Suprapubic skin (tissue), 4 donors: ENCODE measurements around the gene SYT6.

Experiments used
- EP300 ChIP-seq: sonication (generic); formaldehyde crosslinking; IDR thresholded peaks from one replicate; pipeline ENCODE4 v1.6.1; 2017; ENCODE audit warnings: antibody characterized with exemption
- POLR2A ChIP-seq, 2 donors: fragments of 450-650 bp; IDR thresholded peaks; one replicate each; pipeline ENCODE4 v1.6.1; 2017; ENCODE audit warnings: antibody characterized with exemption in 2 of 2, mild to moderate bottlenecking in 2 of 2, moderate library complexity in 2 of 2
- POLR2AphosphoS5 ChIP-seq, 3 donors: sonication (generic); formaldehyde crosslinking; IDR thresholded peaks; one replicate each; pipeline ENCODE4 v1.6.1; 2017; ENCODE audit warnings: antibody characterized with exemption in 3 of 3
- TF ChIP-seq, protein P1 (sequence below), 2 donors: fragments of 200-600 bp in 1 of 2; fragments of 450-650 bp in 1 of 2; sonication (generic) in 1 of 2; IDR thresholded peaks; one replicate each; pipeline ENCODE4 v1.5.1; 2016 to 2019; ENCODE audit warnings: antibody characterized with exemption in 2 of 2, mild to moderate bottlenecking in 1 of 2, moderate library complexity in 1 of 2

DNA sequence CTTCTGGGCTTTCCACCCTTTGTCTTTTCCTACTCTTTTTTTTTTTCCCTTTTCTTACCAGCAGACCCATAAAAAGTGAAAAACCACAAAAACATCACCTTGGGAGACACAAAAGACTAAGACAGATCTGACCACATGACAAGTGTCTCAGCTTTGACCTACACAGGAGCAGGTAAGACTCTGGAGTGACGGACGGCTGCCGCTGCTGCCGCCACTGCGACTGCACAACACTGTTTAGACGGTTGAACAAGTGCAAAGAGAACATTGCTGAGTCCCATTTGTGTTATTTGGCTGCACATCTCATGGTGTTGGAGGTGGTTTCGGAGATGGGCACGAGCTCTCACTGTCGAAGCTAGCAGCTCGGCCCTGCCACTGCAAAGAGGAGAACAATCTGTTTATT, 62.0 kb downstream of the SYT6 start:
- TF ChIP-seq, protein P1, sequence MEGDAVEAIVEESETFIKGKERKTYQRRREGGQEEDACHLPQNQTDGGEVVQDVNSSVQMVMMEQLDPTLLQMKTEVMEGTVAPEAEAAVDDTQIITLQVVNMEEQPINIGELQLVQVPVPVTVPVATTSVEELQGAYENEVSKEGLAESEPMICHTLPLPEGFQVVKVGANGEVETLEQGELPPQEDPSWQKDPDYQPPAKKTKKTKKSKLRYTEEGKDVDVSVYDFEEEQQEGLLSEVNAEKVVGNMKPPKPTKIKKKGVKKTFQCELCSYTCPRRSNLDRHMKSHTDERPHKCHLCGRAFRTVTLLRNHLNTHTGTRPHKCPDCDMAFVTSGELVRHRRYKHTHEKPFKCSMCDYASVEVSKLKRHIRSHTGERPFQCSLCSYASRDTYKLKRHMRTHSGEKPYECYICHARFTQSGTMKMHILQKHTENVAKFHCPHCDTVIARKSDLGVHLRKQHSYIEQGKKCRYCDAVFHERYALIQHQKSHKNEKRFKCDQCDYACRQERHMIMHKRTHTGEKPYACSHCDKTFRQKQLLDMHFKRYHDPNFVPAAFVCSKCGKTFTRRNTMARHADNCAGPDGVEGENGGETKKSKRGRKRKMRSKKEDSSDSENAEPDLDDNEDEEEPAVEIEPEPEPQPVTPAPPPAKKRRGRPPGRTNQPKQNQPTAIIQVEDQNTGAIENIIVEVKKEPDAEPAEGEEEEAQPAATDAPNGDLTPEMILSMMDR (IDR thresholded peaks at IDR 0.05): no peak
- no peak for TF ChIP-seq POLR2A (IDR thresholded peaks at IDR 0.05)
- TF ChIP-seq EP300: no peak
- no peak for TF ChIP-seq POLR2AphosphoS5 (IDR thresholded peaks at IDR 0.05)
